Measurements from ENCODE around the gene ZNF446. TPM values are rescaled to one million over a fixed set of nuclear protein-coding genes. Genes with fewer than 3 reads are reported as not detected.
A peak's percentile ranks its signal among the peaks of the same experiment; 100 is the strongest.

Gene ZNF446
- total and polyA plus RNA-seq, 9 of the 15 experiments (the other 6 are each of a cell fraction or from before 2014, with no cell fraction given), result 0.07 to 4.8 (median 1.2) TPM

DNA sequence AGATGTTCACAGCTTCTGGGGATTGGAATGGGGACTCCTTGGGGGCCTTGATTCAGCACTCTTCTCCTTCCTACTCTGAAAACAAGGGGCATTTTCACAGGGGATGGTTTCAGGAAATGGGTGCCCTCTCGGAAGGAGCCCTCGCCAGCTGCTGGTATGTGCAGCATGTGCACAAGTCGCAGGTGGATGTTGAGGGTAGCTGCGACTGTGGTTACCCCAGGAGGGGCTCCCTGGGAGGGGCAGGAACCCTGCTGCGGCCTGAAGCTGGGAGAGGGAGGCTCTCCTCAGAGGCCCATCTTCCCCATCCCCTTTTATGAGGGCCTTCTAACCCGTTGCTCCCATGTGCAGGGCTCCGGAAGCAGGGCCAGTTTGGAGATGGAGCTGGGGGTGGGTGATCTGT, 6.2 kb downstream of the ZNF446 start:
- Histone ChIP-seq H4K20me1 (replicated peaks; ENCODE audit: control insufficient read depth, insufficient read depth, low read length) (no peaks in the 10 kb centered on the region), H3K9me3 (replicated peaks; ENCODE audit: control insufficient read depth, insufficient read depth, low read depth, low read length) (no peaks in the 10 kb centered on the region), H3K4me3 (no peak overlapping the region), H3K4me2 (ENCODE audit: insufficient read depth, low read length) (no peak overlapping the region), H2AFZ (ENCODE audit: low read depth, low read length) (no peak overlapping the region), H3K9ac (ENCODE audit: insufficient read depth in 1 of 2, low read depth in 2 of 2, low read length in 2 of 2) (peak overlapping the region in 1 of 2 experiments; percentile 49; a peak in 1 of 4 replicates), H3K9me1 (ENCODE audit: control insufficient read depth, insufficient read depth, low read length) (no peaks in the 10 kb centered on the region), H3K4me1 (replicated peaks in 1 of 2; ENCODE audit: control insufficient read depth in 2 of 2, insufficient read depth in 2 of 2, low read length in 2 of 2) (peaks cover under 1 to 19% of the 10 kb centered on the region in 2 experiments; a peak in 2 of 5 replicates), H3K79me2 (ENCODE audit: control insufficient read depth, insufficient read depth, low read length) (no peaks in the 10 kb centered on the region; the same call in 1 of the 3 replicates), H3K36me3 (ENCODE audit: control insufficient read depth, insufficient read depth, low read length) (peaks cover 44% of the 10 kb centered on the region; the same call in 2 of the 3 replicates), H3K27ac (ENCODE audit: extremely low read depth, low read depth, low read length) (no peak overlapping the region), H3K27me3 (ENCODE audit: control insufficient read depth in 2 of 2, insufficient read depth in 2 of 2, low read length in 2 of 2) (no peaks in the 10 kb centered on the region)
- ATAC-seq (no peak), FAIRE-seq (no peak), DNase-seq (ENCODE audit: extremely low read depth in 1 of 4, low spot score in 3 of 4) (no peak)
- TF ChIP-seq CTBP1 (IDR thresholded peaks at IDR 0.05; ENCODE audit: borderline replicate concordance) (no peak), ZNF121 (CRISPR knock-in tag; conservative IDR thresholded peaks at IDR 0.05) (no peak), CC2D1A (IDR thresholded peaks at IDR 0.05) (no peak), RUNX1 (IDR thresholded peaks at IDR 0.05; ENCODE audit: low read depth) (no peak)
- TF ChIP-seq, protein P1, sequence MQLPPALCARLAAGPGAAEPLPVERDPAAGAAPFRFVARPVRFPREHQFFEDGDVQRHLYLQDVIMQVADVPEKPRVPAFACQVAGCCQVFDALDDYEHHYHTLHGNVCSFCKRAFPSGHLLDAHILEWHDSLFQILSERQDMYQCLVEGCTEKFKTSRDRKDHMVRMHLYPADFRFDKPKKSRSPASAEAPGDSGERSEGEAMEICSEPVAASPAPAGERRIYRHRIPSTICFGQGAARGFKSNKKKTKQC (CRISPR knock-in tag; IDR thresholded peaks at IDR 0.05), result no peak
- no TSS peak for BruUV-seq (replicated peaks)
- POLR2A ChIA-PET, result interaction anchor here (1.4 kb wide), 1 partner anchor 33 kb away, joined by 4 read pairs; no protein-coding TSS in a partner anchor
- in situ Hi-C loops (cut with MboI), result no loop called here
- intact Hi-C loops (cut with micrococcal nuclease), result no loop called here
- CTCF ChIA-PET (ENCODE audit: low intra/inter-chr PET ratio), result no interaction called here
- 93% methylated on average over 7 of the region's 7 CpGs for WGBS (ENCODE audit: insufficient coverage, low coverage, missing lambda C conversion rate)

GRCh38 chr19:58483776-58484175, 7.6 kb downstream of the ZNF446 start:
- peaks cover 48% of the 10 kb centered on the region; the same call in 2 of the 3 replicates for H3K36me3 ChIP-seq (ENCODE audit: control insufficient read depth, insufficient read depth, low read length)
- no peaks in the 10 kb centered on the region for H3K9me3 ChIP-seq (replicated peaks; ENCODE audit: control insufficient read depth, insufficient read depth, low read depth, low read length)
- DNase-seq (ENCODE audit: extremely low read depth in 1 of 4, low spot score in 3 of 4) (no peak), ATAC-seq (no peak), FAIRE-seq (no peak)
- H3K27me3 ChIP-seq (ENCODE audit: control insufficient read depth in 2 of 2, insufficient read depth in 2 of 2, low read length in 2 of 2), result no peaks in the 10 kb centered on the region
- in situ Hi-C loops (cut with MboI) (no loop called here), intact Hi-C loops (cut with micrococcal nuclease) (no loop called here)
- no peak overlapping the region for H2AFZ ChIP-seq (ENCODE audit: low read depth, low read length)
- H4K20me1 ChIP-seq (replicated peaks; ENCODE audit: control insufficient read depth, insufficient read depth, low read length), result no peaks in the 10 kb centered on the region
- peaks cover 8% of the 10 kb centered on the region for H3K79me2 ChIP-seq (ENCODE audit: control insufficient read depth, insufficient read depth, low read length)
- no peak overlapping the region for H3K9ac ChIP-seq (ENCODE audit: insufficient read depth in 1 of 2, low read depth in 2 of 2, low read length in 2 of 2)
- H3K4me2 ChIP-seq (ENCODE audit: insufficient read depth, low read length), result no peak overlapping the region
- no peak overlapping the region for H3K27ac ChIP-seq (ENCODE audit: extremely low read depth, low read depth, low read length)
- CTCF ChIA-PET (ENCODE audit: low intra/inter-chr PET ratio), result no interaction called here
- no peaks in the 10 kb centered on the region for H3K9me1 ChIP-seq (ENCODE audit: control insufficient read depth, insufficient read depth, low read length)
- POLR2A ChIA-PET, result no interaction called here
- no peak overlapping the region for H3K4me3 ChIP-seq
- peaks cover 1 to 22% of the 10 kb centered on the region in 2 experiments; a peak in 4 of 5 replicates for H3K4me1 ChIP-seq (replicated peaks in 1 of 2; ENCODE audit: control insufficient read depth in 2 of 2, insufficient read depth in 2 of 2, low read length in 2 of 2)
- WGBS (ENCODE audit: insufficient coverage, low coverage, missing lambda C conversion rate), result 96% methylated on average over 2 of the region's 2 CpGs
- BruUV-seq (replicated peaks), result no TSS peak
- TF ChIP-seq NCOA1 (IDR thresholded peaks at IDR 0.05; ENCODE audit: low read depth) (no peak), NFATC3 (IDR thresholded peaks at IDR 0.05) (no peak), TAF1 (IDR thresholded peaks at IDR 0.05; ENCODE audit: control insufficient read depth, extremely low read depth, insufficient read depth, low read length, severe bottlenecking) (no peak), SMAD1 (IDR thresholded peaks at IDR 0.05; ENCODE audit: low read depth, low read length, partially characterized antibody) (no peak), MAZ (CRISPR knock-in tag; conservative IDR thresholded peaks at IDR 0.05 in 1 of 2, IDR thresholded peaks at IDR 0.05 in 1 of 2) (no peak)
- TF ChIP-seq, protein P2, sequence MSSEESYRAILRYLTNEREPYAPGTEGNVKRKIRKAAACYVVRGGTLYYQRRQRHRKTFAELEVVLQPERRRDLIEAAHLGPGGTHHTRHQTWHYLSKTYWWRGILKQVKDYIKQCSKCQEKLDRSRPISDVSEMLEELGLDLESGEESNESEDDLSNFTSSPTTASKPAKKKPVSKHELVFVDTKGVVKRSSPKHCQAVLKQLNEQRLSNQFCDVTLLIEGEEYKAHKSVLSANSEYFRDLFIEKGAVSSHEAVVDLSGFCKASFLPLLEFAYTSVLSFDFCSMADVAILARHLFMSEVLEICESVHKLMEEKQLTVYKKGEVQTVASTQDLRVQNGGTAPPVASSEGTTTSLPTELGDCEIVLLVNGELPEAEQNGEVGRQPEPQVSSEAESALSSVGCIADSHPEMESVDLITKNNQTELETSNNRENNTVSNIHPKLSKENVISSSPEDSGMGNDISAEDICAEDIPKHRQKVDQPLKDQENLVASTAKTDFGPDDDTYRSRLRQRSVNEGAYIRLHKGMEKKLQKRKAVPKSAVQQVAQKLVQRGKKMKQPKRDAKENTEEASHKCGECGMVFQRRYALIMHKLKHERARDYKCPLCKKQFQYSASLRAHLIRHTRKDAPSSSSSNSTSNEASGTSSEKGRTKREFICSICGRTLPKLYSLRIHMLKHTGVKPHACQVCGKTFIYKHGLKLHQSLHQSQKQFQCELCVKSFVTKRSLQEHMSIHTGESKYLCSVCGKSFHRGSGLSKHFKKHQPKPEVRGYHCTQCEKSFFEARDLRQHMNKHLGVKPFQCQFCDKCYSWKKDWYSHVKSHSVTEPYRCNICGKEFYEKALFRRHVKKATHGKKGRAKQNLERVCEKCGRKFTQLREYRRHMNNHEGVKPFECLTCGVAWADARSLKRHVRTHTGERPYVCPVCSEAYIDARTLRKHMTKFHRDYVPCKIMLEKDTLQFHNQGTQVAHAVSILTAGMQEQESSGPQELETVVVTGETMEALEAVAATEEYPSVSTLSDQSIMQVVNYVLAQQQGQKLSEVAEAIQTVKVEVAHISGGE (CRISPR knock-in tag; IDR thresholded peaks at IDR 0.05), result no peak
